K562 (cell line): Measurements from ENCODE around the gene PCMTD2. TPM values are rescaled to one million over a fixed set of nuclear protein-coding genes. Genes with fewer than 3 reads are reported as not detected.

ENCODE experiments used
- COPS2 ChIP-seq: fragments of 450-650 bp; conservative IDR thresholded peaks from 2 replicates; pipeline ENCODE4 v1.6.1; 2016; ENCODE audit warnings: mild to moderate bottlenecking, moderate library complexity
- E2F8 ChIP-seq: fragments of 450-650 bp; IDR thresholded peaks from 2 replicates; pipeline ENCODE4 v1.7.1; 2018; ENCODE audit warnings: mild to moderate bottlenecking, low read depth; ENCODE audit not compliant: partially characterized antibody
- ELF1 ChIP-seq: fragments of 200-800 bp; sonication (Bioruptor generic); IDR thresholded peaks from 2 replicates; pipeline ENCODE4 v1.6.1; 2016; ENCODE audit warnings: missing genetic modification characterization, missing compliant biosample characterization
- FOS ChIP-seq: IDR thresholded peaks from 3 replicates; pipeline ENCODE4 v1.6.1; 2011; ENCODE audit not compliant: insufficient read length; ENCODE audit errors: extremely low read depth
- ILK ChIP-seq: fragments of 450-650 bp; IDR thresholded peaks from 2 replicates; pipeline ENCODE4 v1.6.1; 2016; ENCODE audit warnings: missing genetic modification characterization, low read depth, mild to moderate bottlenecking, missing compliant biosample characterization, moderate library complexity, borderline replicate concordance
- KLF1 ChIP-seq: fragments of 450-650 bp; IDR thresholded peaks from 2 replicates; pipeline ENCODE4 v1.6.1; 2016; ENCODE audit warnings: missing genetic modification characterization, missing compliant biosample characterization
- KLF6 ChIP-seq: fragments of 250-450 bp; sonication (Bioruptor Pico); IDR thresholded peaks from 2 replicates; pipeline ENCODE4 v1.4.0; 2020; ENCODE audit warnings: mild to moderate bottlenecking, moderate library complexity, borderline replicate concordance
- L3MBTL2 ChIP-seq: fragments of 450-650 bp; IDR thresholded peaks from 2 replicates; pipeline ENCODE4 v1.6.1; 2016; ENCODE audit warnings: mild to moderate bottlenecking, moderate library complexity
- LEF1 ChIP-seq: fragments of 450-650 bp; IDR thresholded peaks from 2 replicates; pipeline ENCODE4 v1.6.1; 2016; ENCODE audit warnings: mild to moderate bottlenecking
- MCM2 ChIP-seq: fragments of 450-650 bp; IDR thresholded peaks from 2 replicates; pipeline ENCODE4 v1.6.1; 2017; ENCODE audit warnings: low read depth, mild to moderate bottlenecking
- NCOA6 ChIP-seq: fragments of 450-650 bp; IDR thresholded peaks from 2 replicates; pipeline ENCODE4 v1.6.1; 2017; ENCODE audit warnings: mild to moderate bottlenecking
- POLR2H ChIP-seq: IDR thresholded peaks from 2 replicates; pipeline ENCODE4 v1.6.1; 2016; ENCODE audit warnings: missing genetic modification characterization, low read depth, mild to moderate bottlenecking, control low read depth, missing compliant biosample characterization, moderate library complexity
- RBM14 ChIP-seq: fragments of 200-400 bp; formaldehyde crosslinking; IDR thresholded peaks from 2 replicates; pipeline ENCODE4 v1.6.1; 2018; ENCODE audit warnings: low read depth, mild to moderate bottlenecking, low read length, moderate library complexity, borderline replicate concordance; ENCODE audit not compliant: insufficient read depth
- RBM22 ChIP-seq: fragments of 200-400 bp; formaldehyde crosslinking; IDR thresholded peaks from 2 replicates; pipeline ENCODE4 v1.6.1; 2018; ENCODE audit warnings: low read length, low read depth; ENCODE audit not compliant: poor library complexity, severe bottlenecking
- RBM25 ChIP-seq: fragments of 200-400 bp; formaldehyde crosslinking; IDR thresholded peaks from 2 replicates; pipeline ENCODE4 v1.6.1; 2018; ENCODE audit warnings: low read length, low read depth, moderate library complexity; ENCODE audit not compliant: severe bottlenecking
- RBM39 ChIP-seq: fragments of 200-400 bp; formaldehyde crosslinking; optimal IDR thresholded peaks from 2 replicates; pipeline ENCODE3; 2018; ENCODE audit warnings: low read depth, low read length
- SREBF2 ChIP-seq: sonication (generic); formaldehyde crosslinking; IDR thresholded peaks from 2 replicates; pipeline ENCODE4 v1.4.0; 2020; ENCODE audit warnings: mild to moderate bottlenecking, missing genetic modification reagents
- ZBTB43 ChIP-seq: sonication (generic); formaldehyde crosslinking; IDR thresholded peaks from 2 replicates; pipeline ENCODE4 v1.8.0; 2023; ENCODE audit warnings: mild to moderate bottlenecking, missing genetic modification reagents
- ZNF165 ChIP-seq: fragments of 250-450 bp; sonication (Bioruptor Pico); IDR thresholded peaks from 2 replicates; pipeline ENCODE4 v1.4.0; 2020; ENCODE audit warnings: borderline replicate concordance
- polyA plus RNA-seq, 8 experiments: library from polyadenylated mRNA; depleted of rRNA in 4 of 8; stranded (reverse) in 5 of 8; unstranded in 3 of 8; fragments of >200 nt; fragmentation: Nextera tagmentation in 2 of 8; fragmentation: Illumina TruSeq in 1 of 8; extraction: Ambion mirVana in 2 of 8; extraction: Trizol in 1 of 8; gene quantifications; 2 replicates each; pipeline versions ENCODE4 v1.2.1 to v1.2.3, GENCODE V29; 2011 to 2014; ENCODE audit warnings: inconsistent platforms in 1 of 8, missing spikeins in 1 of 8
- total RNA-seq, 7 experiments: library from RNA; depleted of rRNA in 6 of 7; stranded (reverse); fragments of >200 nt in 6 of 7; fragmentation: Illumina TruSeq in 2 of 7; extraction: Trizol in 2 of 7; gene quantifications; 2 replicates each; pipeline versions ENCODE4 v1.2.1 to v1.2.3, GENCODE V29; 2011 to 2021; ENCODE audit warnings: low replicate concordance in 1 of 7
- TF ChIP-seq, protein P1 (sequence below): fragments of 450-650 bp; formaldehyde crosslinking; IDR thresholded peaks from 2 replicates; pipeline ENCODE4 v1.4.0; 2020; ENCODE audit warnings: mild to moderate bottlenecking
- TF ChIP-seq, protein P2 (sequence below), 2 experiments: fragments of 450-650 bp in 1 of 2; IDR thresholded peaks; 2 replicates each; pipeline ENCODE4 v1.6.1; 2011 to 2017; ENCODE audit warnings: low read depth in 2 of 2, antibody characterized with exemption in 1 of 2, borderline replicate concordance in 1 of 2, low read length in 1 of 2, mild to moderate bottlenecking in 1 of 2, mixed read lengths in 1 of 2; ENCODE audit not compliant: control insufficient read depth in 1 of 2

The PCMTD2 gene
- total and polyA plus RNA-seq, 9 of the 15 experiments (the other 6 are each of a cell fraction or from before 2014, with no cell fraction given): 11.3 to 49.3 (median 28.4) TPM

GRCh38 chr20:64220891-64221527 lies 34.5 kb upstream of the PCMTD2 start (continued):
- TF ChIP-seq KLF6 (CRISPR knock-in tag) (no peak), COPS2 (no peak), NCOA6 (no peak), RBM39 (no peak), LEF1 (peak; percentile 94), RBM14 (no peak), ZNF165 (CRISPR knock-in tag) (no peak), RBM22 (no peak), E2F8 (no peak), ILK (tag) (no peak), FOS (no peak), ZBTB43 (CRISPR knock-in tag) (no peak), KLF1 (tag) (peak; percentile 100), MCM2 (no peak), POLR2H (no peak), ELF1 (tag) (peak; percentile 37; the same call in 1 of the 2 replicates), L3MBTL2 (peak; percentile 94), SREBF2 (CRISPR knock-in tag) (no peak), RBM25 (no peak)
- TF ChIP-seq, protein P1, sequence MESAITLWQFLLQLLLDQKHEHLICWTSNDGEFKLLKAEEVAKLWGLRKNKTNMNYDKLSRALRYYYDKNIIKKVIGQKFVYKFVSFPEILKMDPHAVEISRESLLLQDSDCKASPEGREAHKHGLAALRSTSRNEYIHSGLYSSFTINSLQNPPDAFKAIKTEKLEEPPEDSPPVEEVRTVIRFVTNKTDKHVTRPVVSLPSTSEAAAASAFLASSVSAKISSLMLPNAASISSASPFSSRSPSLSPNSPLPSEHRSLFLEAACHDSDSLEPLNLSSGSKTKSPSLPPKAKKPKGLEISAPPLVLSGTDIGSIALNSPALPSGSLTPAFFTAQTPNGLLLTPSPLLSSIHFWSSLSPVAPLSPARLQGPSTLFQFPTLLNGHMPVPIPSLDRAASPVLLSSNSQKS (CRISPR knock-in tag): no peak
- TF ChIP-seq, protein P2, sequence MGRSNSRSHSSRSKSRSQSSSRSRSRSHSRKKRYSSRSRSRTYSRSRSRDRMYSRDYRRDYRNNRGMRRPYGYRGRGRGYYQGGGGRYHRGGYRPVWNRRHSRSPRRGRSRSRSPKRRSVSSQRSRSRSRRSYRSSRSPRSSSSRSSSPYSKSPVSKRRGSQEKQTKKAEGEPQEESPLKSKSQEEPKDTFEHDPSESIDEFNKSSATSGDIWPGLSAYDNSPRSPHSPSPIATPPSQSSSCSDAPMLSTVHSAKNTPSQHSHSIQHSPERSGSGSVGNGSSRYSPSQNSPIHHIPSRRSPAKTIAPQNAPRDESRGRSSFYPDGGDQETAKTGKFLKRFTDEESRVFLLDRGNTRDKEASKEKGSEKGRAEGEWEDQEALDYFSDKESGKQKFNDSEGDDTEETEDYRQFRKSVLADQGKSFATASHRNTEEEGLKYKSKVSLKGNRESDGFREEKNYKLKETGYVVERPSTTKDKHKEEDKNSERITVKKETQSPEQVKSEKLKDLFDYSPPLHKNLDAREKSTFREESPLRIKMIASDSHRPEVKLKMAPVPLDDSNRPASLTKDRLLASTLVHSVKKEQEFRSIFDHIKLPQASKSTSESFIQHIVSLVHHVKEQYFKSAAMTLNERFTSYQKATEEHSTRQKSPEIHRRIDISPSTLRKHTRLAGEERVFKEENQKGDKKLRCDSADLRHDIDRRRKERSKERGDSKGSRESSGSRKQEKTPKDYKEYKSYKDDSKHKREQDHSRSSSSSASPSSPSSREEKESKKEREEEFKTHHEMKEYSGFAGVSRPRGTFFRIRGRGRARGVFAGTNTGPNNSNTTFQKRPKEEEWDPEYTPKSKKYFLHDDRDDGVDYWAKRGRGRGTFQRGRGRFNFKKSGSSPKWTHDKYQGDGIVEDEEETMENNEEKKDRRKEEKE (IDR thresholded peaks at IDR 0.05; ENCODE audit: borderline replicate concordance in 1 of 2, control insufficient read depth in 1 of 2, low read depth in 2 of 2, low read length in 1 of 2): no peak
